HG03565 (cell line): ENCODE data around the gene SRCIN1.
"Not testable (repeated sequence)": the region's sequence is repeated elsewhere in the genome, so short reads cannot be mapped to it uniquely, and the experiment has no call there.

Experiments used
- ATAC-seq: cut with Tn5 transposase; IDR thresholded peaks from one replicate; pipeline ENCODE4 v1.9.1; 2021; ENCODE audit warnings: mild to moderate bottlenecking, moderate library complexity; ENCODE audit not compliant: unreplicated experiment

SRCIN1 gene

GRCh38 chr17:38550661-38551060 lies 55.1 kb downstream of the SRCIN1 start:
- ATAC-seq: no peak

- no peak for ATAC-seq
Observed at GRCh38 chr17:38549285-38549684, 56.5 kb downstream of the SRCIN1 start.

GRCh38 chr17:38547444-38547843 lies 58.3 kb downstream of the SRCIN1 start:
- ATAC-seq: no peak

- ATAC-seq: no peak
Observed at GRCh38 chr17:38546396-38546795, 59.4 kb downstream of the SRCIN1 start.

- no peak for ATAC-seq
Observed at GRCh38 chr17:38545531-38546225, 60.1 kb downstream of the SRCIN1 start.

- ATAC-seq: no peak
Observed at GRCh38 chr17:38544839-38545209, 60.9 kb downstream of the SRCIN1 start.

- ATAC-seq: no peak
Observed at GRCh38 chr17:38544175-38544838, 61.4 kb downstream of the SRCIN1 start.

GRCh38 chr17:38543403-38544174 lies 62.2 kb downstream of the SRCIN1 start:
- ATAC-seq: no peak

GRCh38 chr17:38542286-38542685 lies 63.5 kb downstream of the SRCIN1 start:
- ATAC-seq: no peak

GRCh38 chr17:38541281-38541680 lies 64.5 kb downstream of the SRCIN1 start:
- ATAC-seq: no peak

GRCh38 chr17:38540514-38541045 lies 65.2 kb downstream of the SRCIN1 start:
- no peak for ATAC-seq

GRCh38 chr17:38539386-38539785 lies 66.4 kb downstream of the SRCIN1 start:
- no peak for ATAC-seq

- ATAC-seq: no peak
Observed at GRCh38 chr17:38538906-38539305, 66.8 kb downstream of the SRCIN1 start.

GRCh38 chr17:38536661-38537060 lies 69.1 kb downstream of the SRCIN1 start:
- ATAC-seq: no peak

- ATAC-seq: no peak
Observed at GRCh38 chr17:38535886-38536285, 69.9 kb downstream of the SRCIN1 start.

- no peak for ATAC-seq
Observed at GRCh38 chr17:38534498-38534885, 71.3 kb downstream of the SRCIN1 start.

- no peak for ATAC-seq
Observed at GRCh38 chr17:38533866-38534497, 71.8 kb downstream of the SRCIN1 start.

- ATAC-seq: no peak
Observed at GRCh38 chr17:38533241-38533640, 72.5 kb downstream of the SRCIN1 start.

GRCh38 chr17:38532451-38532850 lies 73.3 kb downstream of the SRCIN1 start:
- ATAC-seq: no peak

- not testable (repeated sequence) for ATAC-seq
Observed at GRCh38 chr17:38531761-38532160, 74.0 kb downstream of the SRCIN1 start.

- not testable (repeated sequence) for ATAC-seq
Observed at GRCh38 chr17:38530856-38531255, 74.9 kb downstream of the SRCIN1 start.
